Stimulated activated CD8-positive, alpha-beta memory T cell treated with anti-CD3 and anti-CD28 coated beads, Interleukin-15, amount 100 ng/mL, for 48 hours (primary cell): ENCODE data around the gene CACNB1.

ENCODE experiments used
- DNase-seq, 2 donors: peaks; one replicate each; pipeline ENCODE4 v3.0.0-alpha.2; 2020; ENCODE audit warnings: low read depth in 2 of 2

The CACNB1 gene

DNA sequence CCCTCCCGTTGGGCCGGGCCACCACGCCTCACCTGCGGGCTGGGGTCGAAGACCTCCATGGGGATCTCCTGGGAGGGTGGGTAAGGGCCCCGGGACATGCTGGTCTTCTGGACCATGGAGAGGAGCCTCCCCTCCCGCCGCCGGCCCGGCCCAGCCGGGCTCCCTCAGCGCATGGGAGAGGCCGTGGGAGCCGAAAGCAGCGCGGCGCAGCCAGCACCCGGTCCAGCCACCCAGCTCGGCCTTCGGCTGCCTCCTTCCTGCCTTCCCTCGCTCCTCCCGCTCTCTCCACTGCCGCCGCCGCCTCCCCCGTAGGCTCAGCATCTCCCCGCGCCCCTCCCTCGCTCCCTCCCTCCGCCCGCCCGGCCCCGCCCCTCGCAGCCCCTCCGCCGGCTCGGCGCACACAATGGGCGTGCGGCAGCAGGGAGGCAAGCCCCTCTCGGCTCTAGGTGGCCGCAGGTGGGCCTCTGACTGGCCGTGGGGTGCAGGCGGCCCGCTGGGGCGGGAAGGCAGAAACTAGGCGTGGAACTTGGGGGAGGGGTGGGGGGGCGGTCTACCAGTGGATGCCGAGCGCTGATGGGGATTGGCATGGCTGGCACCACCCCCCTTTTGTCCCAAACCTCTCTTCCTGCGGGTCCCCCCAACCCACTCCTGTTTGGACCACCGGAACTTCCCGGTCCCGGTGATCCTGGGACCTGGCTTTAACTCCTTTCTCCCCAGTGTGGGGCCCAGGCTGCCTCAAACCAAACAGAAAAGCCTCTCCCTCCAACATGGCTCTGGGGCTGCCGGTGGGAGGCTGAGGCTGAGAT, at the start of gene CACNB1:
Gene CACNB1 (minus strand): TSS at position 290 of the 806 bp plus-strand sequence. CDS start 174 bp downstream, at position 116.
- peak; percentile 60 to 64 for DNase-seq

GRCh38 chr17:39246274-39246673, 48.8 kb upstream of the CACNB1 start:
- no peak for DNase-seq

DNA sequence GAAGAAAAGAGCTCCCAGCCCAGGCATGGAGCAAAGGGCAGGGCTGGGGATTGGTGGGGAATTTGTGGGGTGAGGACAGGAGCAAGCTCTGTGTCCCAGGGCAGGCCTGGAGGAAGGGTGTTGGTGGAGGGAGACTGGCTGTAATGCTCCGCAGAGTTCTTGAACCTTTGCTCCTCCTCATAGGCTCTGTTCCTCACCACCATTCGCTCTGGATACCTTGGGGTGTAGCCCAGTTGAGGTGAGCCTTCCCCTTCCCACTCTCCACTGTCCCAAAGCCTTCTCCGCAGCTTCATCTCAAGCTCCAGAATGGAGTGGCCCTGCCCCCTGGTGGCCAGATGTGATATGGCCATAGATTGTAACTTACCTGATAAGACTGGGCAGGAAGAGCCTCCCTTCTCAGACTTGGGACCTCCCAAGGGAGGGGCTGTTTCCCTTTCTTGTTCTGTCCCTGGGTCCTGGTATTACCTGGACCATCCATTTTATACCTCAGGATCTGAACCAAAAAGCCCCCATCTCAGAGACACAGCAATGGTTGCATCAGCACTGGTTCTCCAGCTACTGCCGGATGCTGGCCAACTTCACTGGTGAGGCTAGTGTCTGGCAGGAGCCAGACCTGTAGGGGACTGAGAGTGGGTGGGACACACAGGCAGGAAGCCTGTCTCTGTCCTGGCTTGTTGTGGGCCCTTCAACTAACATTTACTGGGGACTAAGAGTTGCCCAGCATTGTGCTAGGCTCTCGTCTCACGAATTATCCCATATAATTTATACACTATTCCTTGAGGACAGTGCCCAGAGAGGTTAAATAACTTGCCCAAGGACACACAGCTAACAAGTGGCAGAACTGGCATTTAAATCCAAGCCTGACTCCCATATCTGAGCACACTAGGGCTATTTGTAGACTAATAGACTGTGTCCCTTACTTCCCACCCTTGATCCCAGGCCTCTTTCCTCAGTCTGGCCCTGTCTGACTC, 47.4 kb upstream of the CACNB1 start:
- DNase-seq, result peak; percentile 71

GRCh38 chr17:39244016-39244599, 46.6 kb upstream of the CACNB1 start:
- no peak for DNase-seq

GRCh38 chr17:39243155-39243554, 45.7 kb upstream of the CACNB1 start:
- no peak for DNase-seq

DNA sequence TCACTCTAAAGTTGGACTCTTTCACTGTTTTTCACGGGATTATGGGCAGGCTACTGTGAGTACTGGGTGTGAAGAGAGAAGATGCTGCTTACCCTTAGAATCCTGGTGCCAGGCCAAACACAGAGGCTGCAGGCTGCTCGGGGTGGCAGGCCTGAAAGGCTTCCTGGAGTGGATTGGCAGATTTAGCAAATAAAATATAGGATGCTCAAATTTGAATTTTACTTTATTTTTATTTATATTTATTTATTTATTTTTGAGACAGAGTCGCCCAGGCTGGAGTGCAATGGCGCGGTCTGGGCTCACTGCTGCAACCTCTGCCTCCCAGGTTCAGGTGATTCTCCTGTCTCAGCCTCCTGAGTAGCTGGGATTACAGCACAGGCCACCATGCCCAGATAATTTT, 43.2 kb upstream of the CACNB1 start:
- DNase-seq, result no peak

DNA sequence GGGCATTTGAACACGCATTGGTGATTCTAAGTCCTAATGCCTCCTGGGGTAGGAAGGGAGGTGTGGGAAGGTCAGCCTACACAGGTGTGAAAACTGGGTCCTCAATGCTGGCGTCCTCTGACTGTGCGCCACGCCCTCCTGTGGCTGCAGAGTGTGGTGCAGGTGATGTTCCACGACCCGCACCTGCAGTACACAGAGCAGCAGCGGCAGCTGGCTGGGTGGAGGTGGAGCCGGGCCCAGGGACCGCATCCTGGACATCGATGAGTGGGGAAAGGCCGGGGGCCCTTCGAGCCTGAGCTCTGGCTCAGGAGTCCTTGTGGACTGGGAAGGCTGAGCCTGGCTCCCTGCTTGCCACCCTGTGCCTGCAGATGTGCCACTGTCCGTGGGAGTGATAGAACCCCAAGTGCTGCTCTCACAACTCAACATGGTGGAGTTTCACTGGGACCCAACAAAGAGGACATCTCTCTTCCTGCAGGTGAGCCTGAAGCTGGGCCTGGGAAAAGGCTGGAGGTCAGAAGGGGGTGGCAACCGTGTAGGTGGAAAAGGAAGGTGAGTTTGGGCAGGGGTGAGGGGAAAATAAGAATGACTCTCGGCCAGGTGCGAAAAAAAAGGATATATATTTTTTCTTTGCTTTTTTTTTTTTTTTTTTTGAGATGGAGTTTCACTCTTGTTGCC, 42.3 kb upstream of the CACNB1 start:
- DNase-seq, result peak; percentile 28 to 56

GRCh38 chr17:39238311-39238972, 41.0 kb upstream of the CACNB1 start:
- peak; percentile 45 to 60 for DNase-seq

- DNase-seq, result no peak
These were observed 40.1 kb upstream of the CACNB1 start for GRCh38 chr17:39237586-39237985.

- DNase-seq, result no peak
These were observed 39.5 kb upstream of the CACNB1 start for GRCh38 chr17:39236981-39237441.

DNA sequence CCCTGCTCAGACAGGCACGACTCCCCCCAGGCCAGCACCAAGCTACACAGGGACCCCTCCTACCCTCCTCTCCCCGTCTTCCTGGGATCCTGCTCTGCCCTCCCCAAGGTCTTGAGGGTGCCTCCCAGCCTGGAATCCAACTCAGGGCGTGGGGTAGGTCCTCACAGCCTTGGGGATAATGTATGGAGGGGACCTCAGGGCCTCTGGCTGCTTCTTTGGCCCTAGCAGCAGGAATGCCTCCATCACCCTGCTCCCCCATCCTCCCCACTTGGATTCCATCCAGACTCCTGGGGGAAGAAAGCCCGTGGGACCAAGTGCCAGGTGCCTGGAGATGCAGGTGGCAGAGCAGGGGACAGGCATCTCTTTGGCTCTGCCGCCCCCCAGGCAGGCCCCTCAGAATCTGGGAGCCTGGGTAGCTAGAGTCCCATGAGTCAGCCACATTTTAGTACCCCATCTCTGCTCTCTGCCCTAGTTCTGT, 39.0 kb upstream of the CACNB1 start:
- no peak for DNase-seq

GRCh38 chr17:39235555-39236449, 38.3 kb upstream of the CACNB1 start:
- DNase-seq, result peak; percentile 33 to 51

DNA sequence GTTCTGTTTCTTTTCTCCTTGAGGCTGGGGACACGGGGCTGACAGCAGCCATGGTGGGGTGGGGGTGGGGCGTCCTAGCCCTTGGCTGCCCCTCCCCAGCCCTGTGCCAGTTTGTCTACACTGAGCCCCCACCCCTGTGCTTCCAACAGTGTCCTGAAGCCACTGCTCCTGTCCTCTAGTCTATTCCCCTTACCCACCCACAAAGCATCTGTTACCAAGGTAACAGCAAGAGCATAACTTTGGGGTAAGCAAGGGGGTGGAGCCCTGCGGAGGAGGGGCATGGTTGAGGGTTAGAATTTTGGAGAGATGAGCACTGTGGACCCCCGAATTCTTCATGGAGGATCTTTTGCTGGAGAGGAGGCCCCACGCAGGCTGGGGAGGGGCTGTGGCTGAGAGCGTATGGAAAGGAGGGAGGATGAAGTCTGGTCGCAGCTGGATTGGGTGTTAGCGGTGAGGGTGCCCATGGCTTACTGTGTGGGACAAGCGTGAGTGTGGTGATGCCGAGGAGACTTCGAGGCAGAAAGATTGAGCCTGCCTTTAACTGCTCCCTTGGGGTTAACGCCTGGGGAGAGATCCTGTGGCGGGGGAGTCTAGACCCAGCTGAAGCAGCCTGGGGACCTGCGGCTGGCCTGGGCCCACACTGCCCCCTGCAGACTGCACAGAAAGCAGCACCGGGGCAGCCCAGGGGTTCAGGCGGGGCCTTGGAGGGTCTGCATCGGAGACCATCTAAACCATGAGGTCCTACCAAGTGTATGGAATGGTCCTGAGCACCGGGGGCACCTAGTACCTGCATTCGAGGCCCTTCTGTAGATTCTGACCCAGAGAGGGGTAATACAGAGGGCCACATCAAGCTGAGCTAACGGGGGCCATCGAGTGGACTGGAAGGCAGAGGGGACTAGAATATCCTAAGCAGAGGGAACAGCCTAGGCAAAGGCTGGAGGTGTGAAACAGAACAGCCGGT, 34.4 kb upstream of the CACNB1 start:
- peak in 1 of 2 donors; percentile 22 for DNase-seq

- DNase-seq, result no peak
These were observed 33.7 kb upstream of the CACNB1 start for GRCh38 chr17:39231091-39231561.

DNA sequence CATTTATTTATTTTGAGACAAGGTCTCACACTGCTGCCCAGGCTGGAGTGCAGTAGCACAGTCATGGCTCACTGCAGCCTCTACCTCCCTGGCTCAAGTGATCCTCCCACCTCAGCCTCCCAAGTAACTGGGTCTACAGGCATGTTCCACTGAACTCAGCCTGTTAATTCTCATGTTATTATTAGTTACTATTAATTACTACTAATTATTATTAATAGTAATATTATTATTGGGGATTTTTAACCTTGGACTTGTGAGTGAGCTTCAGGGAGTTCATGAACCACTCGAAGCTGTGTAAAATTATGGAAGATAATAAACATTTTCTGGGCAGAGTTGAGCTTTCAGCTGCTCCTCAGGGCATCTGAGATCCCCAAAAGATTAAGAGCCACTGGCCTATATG, 32.9 kb upstream of the CACNB1 start:
- DNase-seq, result no peak

DNA sequence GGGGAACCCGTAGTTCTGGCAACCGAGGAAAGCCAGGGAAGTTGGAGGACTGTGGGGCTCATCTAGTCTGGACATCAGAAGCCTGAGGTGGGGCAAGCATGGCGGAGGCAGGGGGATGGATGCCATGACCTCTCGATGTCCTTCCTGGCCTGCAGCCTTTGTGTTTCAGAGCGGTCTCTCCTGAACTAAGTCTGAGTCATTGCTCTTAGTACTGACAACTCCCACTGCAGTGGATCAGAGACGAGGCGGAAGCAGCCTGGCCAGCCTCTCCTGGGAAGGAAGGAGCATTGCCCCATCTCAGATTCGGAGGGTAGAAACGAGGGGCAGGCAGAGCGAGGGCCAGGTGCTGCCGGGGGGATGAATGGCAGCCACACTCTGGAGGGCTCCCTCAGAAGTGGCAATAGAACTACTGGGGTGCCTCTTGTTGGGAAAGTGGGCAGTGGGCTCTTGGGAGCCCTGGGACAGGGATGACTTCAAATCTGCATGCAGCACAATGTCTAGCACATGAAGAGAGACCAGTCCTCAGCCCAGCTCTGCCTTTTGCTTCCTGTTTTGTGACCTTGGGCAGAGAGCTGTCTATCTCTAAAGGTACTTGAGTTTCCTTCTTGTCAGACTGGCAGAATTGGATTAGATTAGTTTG, 31.9 kb upstream of the CACNB1 start:
- no peak for DNase-seq

GRCh38 chr17:39227364-39227919, 30.0 kb upstream of the CACNB1 start:
- no peak for DNase-seq
